Right lobe of liver (tissue), 6 donors: ENCODE data around the gene MYL5. TPM values are rescaled to one million over a fixed set of nuclear protein-coding genes. Genes with fewer than 3 reads are reported as not detected.

Source experiments
- ATAC-seq, 4 donors: fragments of 200-7000 bp; cut with Tn5 transposase; one replicate each; pipeline ENCODE4 v1.9.1; 2020; ENCODE audit warnings: mild to moderate bottlenecking in 4 of 4, moderate library complexity in 4 of 4
- DNase-seq, 3 donors: peaks; one replicate each; pipeline ENCODE4 v3.0.0-alpha.2; 2020
- H3K27ac ChIP-seq, 3 donors: fragments of 200-600 bp; one replicate each; pipeline ENCODE4 v1.8.0; 2022
- H3K27me3 ChIP-seq, 2 donors: fragments of 200-600 bp; one replicate each; pipeline ENCODE4 v1.8.0; 2022
- H3K36me3 ChIP-seq, 4 donors: fragments of 200-600 bp; sonication (generic) in 1 of 4; one replicate each; pipeline versions ENCODE4 v1.5.1 to v1.8.0; 2017 to 2022; ENCODE audit warnings: control low read depth in 1 of 4
- H3K4me1 ChIP-seq, 4 donors: fragments of 200-600 bp; sonication (generic) in 1 of 4; one replicate each; pipeline versions ENCODE4 v1.5.1 to v1.8.0; 2017 to 2022; ENCODE audit warnings: control low read depth in 1 of 4
- H3K4me3 ChIP-seq, 3 donors: fragments of 200-600 bp; one replicate each; pipeline ENCODE4 v1.8.0; 2022
- H3K9me3 ChIP-seq, 4 donors: fragments of 200-600 bp; sonication (generic) in 1 of 4; one replicate each; pipeline versions ENCODE4 v1.5.1 to v1.8.0; 2017 to 2022; ENCODE audit warnings: control low read depth in 1 of 4
- POLR2A ChIP-seq: fragments of 450-650 bp; IDR thresholded peaks from one replicate; pipeline ENCODE4 v1.6.1; 2017; ENCODE audit warnings: antibody characterized with exemption, mild to moderate bottlenecking
- WGBS: methylation state at CpG from one replicate; pipeline ENCODE4 v1.1.6; 2018; ENCODE audit warnings: low coverage, low lambda C conversion rate; ENCODE audit not compliant: insufficient coverage; ENCODE audit errors: missing lambda C conversion rate; 5-methylcytosine and 5-hydroxymethylcytosine counted together
- intact Hi-C, 2 donors: fragments of 100-400 bp; cut with DNase I; formaldehyde crosslinking; loops; one replicate each; pipeline versions ENCODE4 v1.11.2 to v1.14.1; 2022
- total RNA-seq, 6 experiments: library from RNA; depleted of rRNA in 2 of 6; stranded (reverse); fragments of >200 nt in 2 of 6; fragmentation: NEBNext Ultra II Directional in 3 of 6; extraction: Animal tissue kit (Norgen Biotek cat#: 25700) in 3 of 6; gene quantifications; one replicate each; pipeline versions ENCODE4 v1.1.0 to v1.2.4, GENCODE V29; 2016 to 2023
- TF ChIP-seq, protein P1 (sequence below), 4 donors: fragments of 200-600 bp in 3 of 4; fragments of 450-650 bp in 1 of 4; IDR thresholded peaks; one replicate each; pipeline versions ENCODE4 v1.5.1 to v1.8.0; 2016 to 2022; ENCODE audit warnings: antibody characterized with exemption in 4 of 4, mild to moderate bottlenecking in 2 of 4
- donor health status: DM: no; HTN: yes; CAD: no.
- donor health status: DM: no; HTN: no; CAD: no.
- donor health status: DM: no; HTN: no; CAD: no.
- donor health status: DM: no; HTN: yes; CAD: no.
- donor health status: DM: no; HTN: yes; CAD: no.

MYL5 gene
- total RNA-seq, 6 experiments from 2014 or later = 6.9 to 9.2 (median 8.4) TPM

DNA sequence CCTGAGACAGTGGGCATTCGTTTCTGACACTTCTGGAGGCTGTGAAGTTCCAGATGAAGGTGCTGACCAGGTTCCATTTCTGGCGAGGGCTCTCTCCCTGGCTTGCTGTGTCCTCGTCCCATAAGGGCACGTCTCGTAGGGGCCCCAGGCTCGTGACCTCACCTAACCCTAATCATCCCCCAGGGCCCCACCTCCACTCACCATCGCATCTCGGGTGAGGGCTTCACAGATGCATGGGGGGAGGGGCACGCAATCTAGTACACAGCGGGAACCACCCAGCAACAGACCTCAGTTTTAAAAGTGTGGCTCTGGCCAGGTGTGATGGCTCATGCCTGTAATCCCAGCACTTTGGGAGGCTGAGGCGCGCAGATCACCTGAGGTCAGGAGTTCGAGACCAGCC, 26.9 kb upstream of the MYL5 start:
- intact Hi-C loops = no loop called here
- no peaks in the 10 kb centered on the region for H3K27me3 ChIP-seq
- TF ChIP-seq POLR2A = no peak
- TF ChIP-seq, protein P1, sequence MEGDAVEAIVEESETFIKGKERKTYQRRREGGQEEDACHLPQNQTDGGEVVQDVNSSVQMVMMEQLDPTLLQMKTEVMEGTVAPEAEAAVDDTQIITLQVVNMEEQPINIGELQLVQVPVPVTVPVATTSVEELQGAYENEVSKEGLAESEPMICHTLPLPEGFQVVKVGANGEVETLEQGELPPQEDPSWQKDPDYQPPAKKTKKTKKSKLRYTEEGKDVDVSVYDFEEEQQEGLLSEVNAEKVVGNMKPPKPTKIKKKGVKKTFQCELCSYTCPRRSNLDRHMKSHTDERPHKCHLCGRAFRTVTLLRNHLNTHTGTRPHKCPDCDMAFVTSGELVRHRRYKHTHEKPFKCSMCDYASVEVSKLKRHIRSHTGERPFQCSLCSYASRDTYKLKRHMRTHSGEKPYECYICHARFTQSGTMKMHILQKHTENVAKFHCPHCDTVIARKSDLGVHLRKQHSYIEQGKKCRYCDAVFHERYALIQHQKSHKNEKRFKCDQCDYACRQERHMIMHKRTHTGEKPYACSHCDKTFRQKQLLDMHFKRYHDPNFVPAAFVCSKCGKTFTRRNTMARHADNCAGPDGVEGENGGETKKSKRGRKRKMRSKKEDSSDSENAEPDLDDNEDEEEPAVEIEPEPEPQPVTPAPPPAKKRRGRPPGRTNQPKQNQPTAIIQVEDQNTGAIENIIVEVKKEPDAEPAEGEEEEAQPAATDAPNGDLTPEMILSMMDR (IDR thresholded peaks at IDR 0.05) = no peak
- H3K4me1 ChIP-seq = no peaks in the 10 kb centered on the region
- H3K27ac ChIP-seq = no peak overlapping the region
- peak in 1 of 3 donors; percentile 25 for DNase-seq
- no peaks in the 10 kb centered on the region for H3K36me3 ChIP-seq
- H3K4me3 ChIP-seq = no peak overlapping the region
- no peak for ATAC-seq
- 41% methylated on average over 7 of the region's 13 CpGs for WGBS
- H3K9me3 ChIP-seq = no peaks in the 10 kb centered on the region

DNA sequence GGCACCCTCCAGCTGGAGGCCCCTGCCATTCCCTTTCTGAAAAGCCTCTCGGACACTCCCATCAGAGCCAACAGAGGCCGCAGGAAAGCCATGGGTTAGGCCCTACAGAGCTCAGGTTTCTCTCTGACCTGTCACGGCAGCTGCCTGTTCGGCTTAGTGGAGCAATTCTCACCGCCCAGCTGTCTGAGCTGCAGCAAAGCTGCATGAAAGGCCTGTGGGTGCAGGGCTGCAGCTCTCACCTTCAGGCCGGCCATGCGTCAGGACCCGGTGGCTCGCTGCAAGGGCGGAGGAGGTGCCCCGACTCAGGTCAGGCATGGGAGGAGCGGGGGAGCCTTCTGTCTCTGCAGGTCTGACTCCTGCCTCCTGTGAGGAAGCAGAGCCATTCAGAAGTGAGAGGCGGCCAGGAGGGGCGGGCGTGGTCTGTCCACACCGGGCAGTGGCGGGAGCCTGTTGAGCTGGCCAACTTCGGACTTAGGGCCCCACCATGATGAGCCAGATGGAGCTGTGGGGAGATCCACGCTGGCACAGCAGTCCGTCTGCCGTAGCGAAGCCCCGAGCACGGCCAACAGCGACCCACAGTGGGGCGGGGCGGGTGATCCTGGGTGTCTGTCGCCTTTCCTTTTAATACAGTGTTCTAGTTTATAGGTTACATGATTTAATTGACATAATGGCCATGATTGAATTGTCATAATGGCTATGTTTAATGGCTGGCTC, 25.6 kb upstream of the MYL5 start:
- H3K27me3 ChIP-seq = no peaks in the 10 kb centered on the region
- H3K36me3 ChIP-seq = no peaks in the 10 kb centered on the region
- H3K9me3 ChIP-seq = no peaks in the 10 kb centered on the region
- TF ChIP-seq POLR2A = no peak
- ATAC-seq (no peak), DNase-seq (peak in 1 of 3 donors; percentile 46)
- H3K27ac ChIP-seq = no peak overlapping the region
- WGBS = 40% methylated on average over 3 of the region's 28 CpGs
- no peaks in the 10 kb centered on the region for H3K4me1 ChIP-seq
- H3K4me3 ChIP-seq = no peak overlapping the region
- intact Hi-C loops = no loop called here

DNA sequence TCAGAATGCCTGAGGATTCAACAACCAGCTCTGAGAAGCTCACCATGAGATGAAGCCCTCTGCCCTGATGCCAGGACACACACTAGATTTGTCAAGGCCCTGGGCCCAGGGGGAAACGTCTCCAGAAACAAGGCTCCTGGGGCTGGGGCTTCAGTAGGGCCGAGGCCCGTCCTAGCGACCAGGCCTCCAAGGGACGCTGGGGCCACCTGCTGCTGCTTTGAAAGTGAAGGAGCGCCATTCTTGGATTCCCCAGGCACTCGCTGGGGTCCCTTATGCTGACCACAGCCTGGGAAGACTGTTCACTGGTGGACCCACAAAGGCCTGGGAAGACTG, 25.1 kb upstream of the MYL5 start:
- WGBS = no CpG with 5 or more reads among the region's 7 CpGs
- ATAC-seq (no peak), DNase-seq (peak in 1 of 3 donors; percentile 33)
- no peaks in the 10 kb centered on the region for H3K36me3 ChIP-seq
- H3K9me3 ChIP-seq = no peaks in the 10 kb centered on the region
- no peaks in the 10 kb centered on the region for H3K27me3 ChIP-seq
- intact Hi-C loops = no loop called here
- no peaks in the 10 kb centered on the region for H3K4me1 ChIP-seq
- no peak overlapping the region for H3K4me3 ChIP-seq
- no peak for TF ChIP-seq POLR2A
- TF ChIP-seq, protein P1 (IDR thresholded peaks at IDR 0.05) = no peak
- no peak overlapping the region for H3K27ac ChIP-seq

DNA sequence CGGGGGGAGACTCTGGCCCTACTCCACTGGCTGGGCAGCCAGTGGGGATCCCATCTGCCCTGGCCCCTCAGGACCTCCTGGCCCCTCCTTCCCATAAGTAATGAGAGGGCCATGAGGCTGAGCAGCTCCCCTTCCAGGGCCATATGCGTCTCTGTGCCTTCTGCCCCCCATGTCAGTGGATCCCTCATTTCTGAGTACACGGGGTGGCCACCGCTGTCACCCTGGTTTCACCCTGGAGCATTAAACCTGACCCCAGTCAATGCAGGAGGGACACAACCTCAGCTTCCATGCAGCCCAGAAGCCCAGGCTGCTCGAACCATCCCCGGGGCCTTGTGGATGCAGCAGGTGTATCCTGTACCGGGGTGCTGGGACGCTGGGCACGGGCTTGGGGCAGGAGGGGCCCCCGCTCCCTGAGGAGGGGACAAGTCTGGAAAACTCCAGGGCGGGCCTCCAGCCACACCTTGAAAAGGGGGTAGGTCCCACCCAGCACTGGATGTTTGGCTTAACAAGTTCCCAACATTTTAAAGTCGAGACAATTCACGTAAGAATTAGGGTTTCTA, 24.5 kb upstream of the MYL5 start:
- ATAC-seq (no peak), DNase-seq (peak in 2 of 3 donors; percentile 9 to 30)
- Histone ChIP-seq H3K4me1 (no peaks in the 10 kb centered on the region), H3K27ac (no peak overlapping the region), H3K27me3 (no peaks in the 10 kb centered on the region), H3K9me3 (no peaks in the 10 kb centered on the region), H3K36me3 (no peaks in the 10 kb centered on the region), H3K4me3 (no peak overlapping the region)
- TF ChIP-seq POLR2A = no peak
- TF ChIP-seq, protein P1 (IDR thresholded peaks at IDR 0.05) = no peak
- WGBS = 81% methylated on average over 5 of the region's 13 CpGs
- intact Hi-C loops = no loop called here

DNA sequence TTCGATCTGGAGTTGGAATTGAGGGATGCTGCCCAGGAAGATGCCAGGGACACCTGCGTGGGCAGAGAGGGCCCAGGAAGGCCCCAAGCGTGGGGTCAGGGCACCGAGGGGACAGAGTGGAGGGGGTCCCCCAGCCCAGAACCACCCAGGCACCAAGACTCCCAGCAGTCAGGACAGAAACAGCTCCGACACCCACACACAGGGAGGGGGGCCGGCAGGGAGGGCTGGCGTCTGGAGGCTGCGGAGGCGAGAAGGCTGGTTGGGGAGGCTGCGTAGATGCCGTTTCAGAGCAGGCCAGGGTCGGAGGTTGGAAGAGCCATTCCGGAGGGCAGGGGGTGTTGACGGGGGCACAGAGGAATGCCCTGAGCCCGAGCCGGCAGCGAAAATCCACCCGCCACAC, 23.9 kb upstream of the MYL5 start:
- Histone ChIP-seq H3K4me3 (no peak overlapping the region), H3K27ac (no peak overlapping the region), H3K27me3 (no peaks in the 10 kb centered on the region), H3K9me3 (no peaks in the 10 kb centered on the region), H3K4me1 (no peaks in the 10 kb centered on the region), H3K36me3 (no peaks in the 10 kb centered on the region)
- 48% methylated on average over 15 of the region's 18 CpGs for WGBS
- intact Hi-C loops = no loop called here
- DNase-seq (peak in 2 of 3 donors; percentile 14 to 43), ATAC-seq (no peak)
- TF ChIP-seq, protein P1 (IDR thresholded peaks at IDR 0.05) = no peak
- no peak for TF ChIP-seq POLR2A
